Astrocyte (in vitro differentiated cells and primary cell): ENCODE results near the gene SLC39A9.

ENCODE experiments used
- CTCF ChIP-seq: IDR thresholded peaks from 2 replicates; pipeline ENCODE4 v1.5.1; 2011; ENCODE audit warnings: low read depth, mild to moderate bottlenecking, inconsistent platforms, low read length, moderate library complexity; ENCODE audit not compliant: insufficient read depth
- EZH2 ChIP-seq: IDR thresholded peaks from 2 replicates; pipeline ENCODE4 v1.6.1; 2012; ENCODE audit warnings: mild to moderate bottlenecking, low read length, inconsistent platforms; ENCODE audit not compliant: insufficient read depth

- TF ChIP-seq CTCF (no peak), EZH2 (no peak)
Observed at GRCh38 chr14:69350892-69351291, 47.6 kb upstream of the SLC39A9 start.
